GM21737 (cell line): ENCODE data around the gene EML6.

Experiments used
- ATAC-seq: cut with Tn5 transposase; IDR thresholded peaks from one replicate; pipeline ENCODE4 v1.9.1; 2021; ENCODE audit warnings: mild to moderate bottlenecking, moderate library complexity; ENCODE audit not compliant: unreplicated experiment

EML6 gene

GRCh38 chr2:54704688-54705605 lies 18.5 kb upstream of the EML6 start:
- ATAC-seq: no peak

GRCh38 chr2:54706622-54707021 lies 16.8 kb upstream of the EML6 start:
- no peak for ATAC-seq

- ATAC-seq: no peak
Measured at GRCh38 chr2:54708584-54709335, 14.7 kb upstream of the EML6 start.

- no peak for ATAC-seq
Measured at GRCh38 chr2:54709336-54709809, 14.1 kb upstream of the EML6 start.

- no peak for ATAC-seq
Measured at GRCh38 chr2:54710216-54710615, 13.2 kb upstream of the EML6 start.

- no peak for ATAC-seq
Measured at GRCh38 chr2:54712516-54712915, 10.9 kb upstream of the EML6 start.

GRCh38 chr2:54714996-54715395 lies 8.5 kb upstream of the EML6 start:
- no peak for ATAC-seq

- ATAC-seq: no peak
Measured at GRCh38 chr2:54716375-54716774, 7.1 kb upstream of the EML6 start.

GRCh38 chr2:54720563-54720962 lies 2.9 kb upstream of the EML6 start:
- ATAC-seq: no peak

GRCh38 chr2:54722641-54723040 lies 821 bp upstream of the EML6 start:
- no peak for ATAC-seq

- no peak for ATAC-seq
Measured at GRCh38 chr2:54723996-54724559, 616 bp downstream of the EML6 start.

GRCh38 chr2:54724560-54725342 lies 1.3 kb downstream of the EML6 start:
- ATAC-seq: no peak

- ATAC-seq: no peak
Measured at GRCh38 chr2:54725343-54726099, 2.1 kb downstream of the EML6 start.

GRCh38 chr2:54726431-54726830 lies 3.0 kb downstream of the EML6 start:
- ATAC-seq: no peak

- no peak for ATAC-seq
Measured at GRCh38 chr2:54726940-54727339, 3.5 kb downstream of the EML6 start.

- ATAC-seq: no peak
Measured at GRCh38 chr2:54728669-54729120, 5.2 kb downstream of the EML6 start.

GRCh38 chr2:54735636-54736035 lies 12.2 kb downstream of the EML6 start:
- ATAC-seq: no peak

GRCh38 chr2:54738281-54738680 lies 14.8 kb downstream of the EML6 start:
- ATAC-seq: no peak

GRCh38 chr2:54740333-54740732 lies 16.9 kb downstream of the EML6 start:
- ATAC-seq: no peak

- no peak for ATAC-seq
Measured at GRCh38 chr2:54741250-54741649, 17.8 kb downstream of the EML6 start.
